Mucosa of descending colon (tissue), 3 donors: ENCODE results near the gene ATP8A2. TPM values are rescaled to one million over a fixed set of nuclear protein-coding genes. Genes with fewer than 3 reads are reported as not detected.

Experiments used
- ATAC-seq: fragments of 200-7000 bp; cut with Tn5 transposase; one replicate; pipeline ENCODE4 v1.9.1; 2020; ENCODE audit warnings: mild to moderate bottlenecking, moderate library complexity
- DNase-seq, 3 donors: peaks; one replicate each; pipeline ENCODE4 v3.0.0-alpha.2; 2020
- H3K36me3 ChIP-seq: fragments of 200-600 bp; one replicate; pipeline ENCODE4 v1.8.0; 2021; ENCODE audit warnings: low read depth, mild to moderate bottlenecking
- H3K4me1 ChIP-seq: fragments of 200-600 bp; one replicate; pipeline ENCODE4 v1.8.0; 2021; ENCODE audit warnings: low read depth, mild to moderate bottlenecking
- H3K4me3 ChIP-seq: fragments of 200-600 bp; one replicate; pipeline ENCODE4 v1.8.0; 2021; ENCODE audit warnings: mild to moderate bottlenecking
- H3K9me3 ChIP-seq: fragments of 200-600 bp; one replicate; pipeline ENCODE4 v1.8.0; 2021; ENCODE audit warnings: mild to moderate bottlenecking
- intact Hi-C, 2 donors: fragments of 100-400 bp; cut with DNase I in 1 of 2; cut with micrococcal nuclease in 1 of 2; formaldehyde crosslinking; loops; one replicate each; pipeline versions ENCODE4 v1.11.0 to v1.11.1; 2022; cut with DNase I, micrococcal nuclease
- total RNA-seq, 3 donors: library from RNA; stranded (reverse); fragmentation: NEBNext Ultra II Directional in 2 of 3; extraction: Animal tissue kit (Norgen Biotek cat#: 25700) in 2 of 3; gene quantifications; one replicate each; pipeline versions ENCODE4 v1.2.1 to v1.2.4, GENCODE V29; 2021 to 2023
- TF ChIP-seq, protein P1 (sequence below): fragments of 200-600 bp; IDR thresholded peaks from one replicate; pipeline ENCODE4 v1.8.0; 2022; ENCODE audit warnings: antibody characterized with exemption, mild to moderate bottlenecking
- donor health status: DM: no; HTN: no; CAD: no; lungs with moderate emphysema.
- donor health status: DM: no; HTN: no; CAD: no.
- donor health status: DM: no; HTN: yes; CAD: no.

The ATP8A2 gene
- total RNA-seq, 3 donors from 2014 or later = 0.22 to 3.6 (median 0.41) TPM

DNA sequence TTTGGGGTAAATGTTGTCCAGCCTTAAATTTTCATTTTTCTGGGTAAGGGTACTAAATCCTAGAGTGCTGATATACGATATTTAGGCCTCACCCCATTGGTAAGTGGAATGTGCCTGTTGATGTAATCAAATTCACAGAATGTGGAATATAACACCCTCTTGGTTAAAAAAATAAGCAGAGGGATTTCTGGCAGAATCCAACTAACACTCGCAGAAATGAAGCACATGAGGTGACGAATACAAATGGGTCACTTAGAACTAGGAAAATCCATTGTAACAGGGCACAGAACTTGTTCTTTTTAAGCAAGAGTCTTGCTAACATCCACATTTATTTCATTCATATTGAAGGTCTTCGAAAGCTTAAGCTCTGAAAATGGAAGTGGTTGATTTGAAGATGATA, 359.8 kb downstream of the ATP8A2 start:
- no peak for DNase-seq
- Histone ChIP-seq H3K4me1 (no peaks in the 10 kb centered on the region), H3K9me3 (no peaks in the 10 kb centered on the region), H3K36me3 (no peaks in the 10 kb centered on the region), H3K4me3 (no peak overlapping the region)
- TF ChIP-seq, protein P1, sequence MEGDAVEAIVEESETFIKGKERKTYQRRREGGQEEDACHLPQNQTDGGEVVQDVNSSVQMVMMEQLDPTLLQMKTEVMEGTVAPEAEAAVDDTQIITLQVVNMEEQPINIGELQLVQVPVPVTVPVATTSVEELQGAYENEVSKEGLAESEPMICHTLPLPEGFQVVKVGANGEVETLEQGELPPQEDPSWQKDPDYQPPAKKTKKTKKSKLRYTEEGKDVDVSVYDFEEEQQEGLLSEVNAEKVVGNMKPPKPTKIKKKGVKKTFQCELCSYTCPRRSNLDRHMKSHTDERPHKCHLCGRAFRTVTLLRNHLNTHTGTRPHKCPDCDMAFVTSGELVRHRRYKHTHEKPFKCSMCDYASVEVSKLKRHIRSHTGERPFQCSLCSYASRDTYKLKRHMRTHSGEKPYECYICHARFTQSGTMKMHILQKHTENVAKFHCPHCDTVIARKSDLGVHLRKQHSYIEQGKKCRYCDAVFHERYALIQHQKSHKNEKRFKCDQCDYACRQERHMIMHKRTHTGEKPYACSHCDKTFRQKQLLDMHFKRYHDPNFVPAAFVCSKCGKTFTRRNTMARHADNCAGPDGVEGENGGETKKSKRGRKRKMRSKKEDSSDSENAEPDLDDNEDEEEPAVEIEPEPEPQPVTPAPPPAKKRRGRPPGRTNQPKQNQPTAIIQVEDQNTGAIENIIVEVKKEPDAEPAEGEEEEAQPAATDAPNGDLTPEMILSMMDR = no peak
- no peak for ATAC-seq
- intact Hi-C loops = no loop called here

DNA sequence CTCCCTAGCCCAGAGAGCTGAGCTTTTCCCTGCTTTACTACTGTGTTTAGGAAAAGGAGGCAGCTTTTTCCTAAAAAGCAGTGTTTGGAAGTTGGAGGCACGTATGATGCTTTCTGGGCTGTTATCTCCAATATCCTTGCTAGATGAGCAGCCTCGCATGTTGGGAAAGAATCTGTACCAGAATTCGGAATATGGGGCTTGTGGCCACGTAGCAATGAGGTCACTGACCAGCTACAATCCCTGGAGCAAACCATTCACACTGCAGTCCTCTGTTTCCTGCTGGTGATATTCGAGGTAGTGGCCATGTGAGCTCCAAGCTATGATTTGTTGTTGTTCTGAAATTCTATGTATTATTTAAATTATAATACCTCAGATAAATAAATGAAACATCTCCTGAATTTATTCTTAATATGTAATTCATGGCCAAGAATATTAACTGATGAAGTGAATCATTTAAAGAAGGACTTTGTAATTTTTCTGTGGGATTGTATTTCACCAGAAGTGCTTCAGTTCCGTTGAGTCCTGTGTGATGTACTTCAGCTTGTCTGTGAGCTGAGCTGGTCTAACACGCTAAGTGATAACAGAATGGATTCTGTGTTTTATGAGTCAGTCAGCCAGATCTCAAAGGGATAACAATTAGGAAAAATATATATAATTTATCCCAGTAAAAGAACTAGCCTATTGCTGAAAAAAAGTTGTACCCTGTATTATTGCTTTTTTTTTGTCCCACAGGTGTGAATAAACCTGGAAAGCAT, 360.5 kb downstream of the ATP8A2 start:
- intact Hi-C loops = no loop called here
- TF ChIP-seq, protein P1 = no peak
- DNase-seq = no peak

DNA sequence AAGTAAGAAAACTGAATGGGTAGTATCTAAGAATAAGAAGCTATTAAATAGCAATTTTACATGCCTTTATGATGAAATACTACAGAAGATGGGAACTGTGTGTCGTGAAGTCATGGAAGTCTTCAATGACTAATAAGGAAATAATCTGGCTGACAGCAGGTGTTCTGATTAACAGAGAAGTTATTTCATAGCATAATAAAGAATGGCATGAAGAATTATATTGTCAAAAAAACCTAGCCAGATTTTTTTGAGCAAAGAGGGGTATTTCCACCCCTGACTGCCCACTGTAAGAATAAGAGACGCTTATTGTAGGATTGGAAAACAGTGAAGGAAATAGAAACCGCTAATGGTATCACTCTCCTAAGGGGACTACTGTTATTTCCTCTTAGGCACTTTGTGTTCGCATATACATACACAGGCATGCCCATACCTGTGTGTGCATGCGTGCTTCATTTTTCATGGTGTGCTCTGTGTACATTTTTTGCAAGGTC, 361.3 kb downstream of the ATP8A2 start:
- H3K9me3 ChIP-seq = no peaks in the 10 kb centered on the region
- TF ChIP-seq, protein P1 = no peak
- no peak overlapping the region for H3K4me3 ChIP-seq
- H3K4me1 ChIP-seq = no peaks in the 10 kb centered on the region
- no peak for DNase-seq
- no peaks in the 10 kb centered on the region for H3K36me3 ChIP-seq
- intact Hi-C loops = no loop called here
- ATAC-seq = no peak

More for the DNA sequence above, 360.5 kb downstream of the ATP8A2 start:
- Histone ChIP-seq H3K4me1 (no peaks in the 10 kb centered on the region), H3K4me3 (no peak overlapping the region), H3K36me3 (no peaks in the 10 kb centered on the region), H3K9me3 (no peaks in the 10 kb centered on the region)
- ATAC-seq = no peak

DNA sequence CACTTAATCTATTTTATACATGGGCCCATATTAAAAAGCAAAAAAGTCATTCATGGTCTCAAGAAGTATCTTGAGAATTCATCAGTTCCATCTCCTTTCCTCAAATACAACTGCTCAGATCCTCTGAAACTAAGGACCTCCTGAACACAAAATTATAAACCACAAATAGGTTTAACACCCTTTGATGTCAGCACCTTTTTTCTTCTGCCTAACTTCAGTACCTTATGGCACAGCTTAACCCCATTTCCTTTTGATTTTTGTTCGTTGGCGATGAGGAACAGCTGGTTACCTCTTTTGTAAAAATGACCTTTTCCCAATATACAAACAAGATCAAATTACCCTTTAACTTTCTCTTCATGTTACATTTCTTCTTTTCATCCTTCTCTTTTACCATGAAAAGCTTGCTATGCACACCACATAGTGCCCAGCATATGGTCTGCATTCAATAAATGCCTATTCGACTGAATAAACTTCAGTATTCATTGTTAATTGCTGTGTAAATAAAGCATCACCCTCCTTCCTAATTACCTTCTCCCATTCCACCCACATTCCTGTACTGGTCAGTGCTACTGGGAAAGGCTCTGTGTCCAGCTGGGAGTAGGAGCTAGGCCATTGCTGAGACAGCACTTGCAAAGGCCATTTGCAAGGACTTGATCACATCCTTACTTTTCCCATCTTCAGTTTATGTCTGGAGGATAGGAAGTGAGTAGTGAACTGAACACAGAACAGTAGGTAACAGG, 362.1 kb downstream of the ATP8A2 start:
- ATAC-seq (peak; percentile 33), DNase-seq (no peak)
- Histone ChIP-seq H3K36me3 (no peaks in the 10 kb centered on the region), H3K4me3 (no peak overlapping the region), H3K9me3 (no peaks in the 10 kb centered on the region), H3K4me1 (peaks cover 5% of the 10 kb centered on the region)
- intact Hi-C loops = no loop called here
- TF ChIP-seq, protein P1 = no peak

DNA sequence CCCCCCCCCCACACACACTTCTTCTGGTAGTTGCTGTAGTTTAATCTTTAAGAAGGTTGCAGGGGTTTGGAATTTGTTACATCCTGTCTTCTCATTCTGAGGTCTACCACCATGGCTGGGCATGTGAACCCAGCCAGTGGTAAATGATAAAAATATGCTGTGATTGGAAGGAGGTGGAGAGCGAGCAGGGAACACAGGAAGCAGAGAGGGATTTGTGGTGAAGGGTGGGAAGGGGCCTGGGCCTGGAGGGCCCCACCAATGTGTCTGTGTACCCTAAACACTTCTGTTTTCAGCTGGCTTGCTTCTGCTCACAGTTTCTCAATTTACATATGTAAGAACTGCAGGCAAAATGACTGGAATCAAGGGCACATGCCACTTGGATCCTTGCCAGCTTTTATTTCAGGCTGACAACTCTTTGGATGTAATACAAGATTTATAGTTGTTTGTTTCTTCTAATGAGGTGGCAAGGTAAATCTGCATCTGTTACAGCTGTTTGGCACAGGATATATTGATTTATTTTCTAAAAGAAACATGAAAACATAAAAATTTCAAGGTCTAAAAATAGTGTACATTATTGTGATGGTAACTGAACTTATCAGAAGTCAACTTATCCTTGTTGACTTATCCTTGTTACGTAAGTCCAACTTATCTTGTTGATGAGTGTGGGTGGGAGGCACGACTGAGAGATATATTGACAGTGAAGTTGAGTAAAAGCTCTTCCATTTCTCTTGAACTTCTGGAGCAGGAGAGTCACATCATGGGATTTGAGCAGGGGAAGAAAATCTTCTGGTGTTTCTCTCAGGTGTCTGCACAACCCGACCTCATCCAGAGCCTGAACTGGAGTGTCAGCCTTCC, 366.8 kb downstream of the ATP8A2 start:
- Histone ChIP-seq H3K9me3 (no peaks in the 10 kb centered on the region), H3K4me1 (peaks cover 6% of the 10 kb centered on the region), H3K4me3 (no peak overlapping the region), H3K36me3 (no peaks in the 10 kb centered on the region)
- TF ChIP-seq, protein P1 = no peak
- DNase-seq (peak in 1 of 3 donors; percentile 33), ATAC-seq (no peak)
- intact Hi-C loops = no loop called here
